ENCODE results near the gene FUZ.

Gene FUZ

DNA sequence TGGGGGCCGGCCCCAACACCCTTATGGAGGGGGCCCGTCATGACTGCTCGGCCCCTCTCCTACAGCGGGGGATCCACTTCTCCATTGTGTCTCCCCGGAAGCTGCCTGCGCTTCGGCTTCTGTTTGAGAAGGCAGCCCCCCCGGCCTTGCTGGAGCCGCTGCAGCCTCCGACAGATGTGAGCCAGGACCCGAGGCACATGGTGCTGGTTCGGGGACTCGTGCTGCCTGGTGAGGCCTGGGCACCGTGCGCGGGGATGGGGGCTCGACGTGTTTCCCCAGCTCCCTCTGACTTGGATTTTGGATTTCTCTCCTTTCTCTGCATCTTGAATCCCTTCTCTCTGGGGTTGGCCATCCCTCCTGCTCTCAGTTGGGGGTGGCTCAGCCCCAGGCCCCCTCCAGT lies 16.6 kb upstream of the FUZ start:
- TF ChIP-seq, protein P1, sequence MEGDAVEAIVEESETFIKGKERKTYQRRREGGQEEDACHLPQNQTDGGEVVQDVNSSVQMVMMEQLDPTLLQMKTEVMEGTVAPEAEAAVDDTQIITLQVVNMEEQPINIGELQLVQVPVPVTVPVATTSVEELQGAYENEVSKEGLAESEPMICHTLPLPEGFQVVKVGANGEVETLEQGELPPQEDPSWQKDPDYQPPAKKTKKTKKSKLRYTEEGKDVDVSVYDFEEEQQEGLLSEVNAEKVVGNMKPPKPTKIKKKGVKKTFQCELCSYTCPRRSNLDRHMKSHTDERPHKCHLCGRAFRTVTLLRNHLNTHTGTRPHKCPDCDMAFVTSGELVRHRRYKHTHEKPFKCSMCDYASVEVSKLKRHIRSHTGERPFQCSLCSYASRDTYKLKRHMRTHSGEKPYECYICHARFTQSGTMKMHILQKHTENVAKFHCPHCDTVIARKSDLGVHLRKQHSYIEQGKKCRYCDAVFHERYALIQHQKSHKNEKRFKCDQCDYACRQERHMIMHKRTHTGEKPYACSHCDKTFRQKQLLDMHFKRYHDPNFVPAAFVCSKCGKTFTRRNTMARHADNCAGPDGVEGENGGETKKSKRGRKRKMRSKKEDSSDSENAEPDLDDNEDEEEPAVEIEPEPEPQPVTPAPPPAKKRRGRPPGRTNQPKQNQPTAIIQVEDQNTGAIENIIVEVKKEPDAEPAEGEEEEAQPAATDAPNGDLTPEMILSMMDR (IDR thresholded peaks at IDR 0.05; ENCODE audit: low read depth, low read length): no peak
- no peak overlapping the region for H3K4me3 ChIP-seq (ENCODE audit: low read depth, low read length)

DNA sequence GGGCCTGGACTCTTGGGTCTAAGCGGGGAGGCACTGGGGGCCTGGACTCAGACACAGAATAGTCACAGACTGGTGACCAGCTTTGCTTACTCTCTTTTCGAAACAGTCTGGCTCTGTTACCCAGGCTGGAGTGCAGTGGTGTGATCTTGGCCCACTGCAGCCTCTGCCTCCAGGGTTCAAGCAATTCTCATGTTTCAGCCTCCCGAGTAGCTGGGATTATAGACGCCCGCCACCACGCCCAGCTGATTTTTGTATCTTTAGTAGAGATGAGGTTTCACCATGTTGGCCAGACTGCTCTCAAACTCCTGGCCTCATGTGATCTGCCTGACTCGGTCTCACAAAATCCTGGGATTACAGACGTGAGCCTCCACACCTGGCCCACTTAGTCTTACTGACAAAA lies 16.1 kb upstream of the FUZ start:
- TF ChIP-seq, protein P1 (IDR thresholded peaks at IDR 0.05; ENCODE audit: low read depth, low read length): no peak
- H3K4me3 ChIP-seq (ENCODE audit: low read depth, low read length): no peak overlapping the region

DNA sequence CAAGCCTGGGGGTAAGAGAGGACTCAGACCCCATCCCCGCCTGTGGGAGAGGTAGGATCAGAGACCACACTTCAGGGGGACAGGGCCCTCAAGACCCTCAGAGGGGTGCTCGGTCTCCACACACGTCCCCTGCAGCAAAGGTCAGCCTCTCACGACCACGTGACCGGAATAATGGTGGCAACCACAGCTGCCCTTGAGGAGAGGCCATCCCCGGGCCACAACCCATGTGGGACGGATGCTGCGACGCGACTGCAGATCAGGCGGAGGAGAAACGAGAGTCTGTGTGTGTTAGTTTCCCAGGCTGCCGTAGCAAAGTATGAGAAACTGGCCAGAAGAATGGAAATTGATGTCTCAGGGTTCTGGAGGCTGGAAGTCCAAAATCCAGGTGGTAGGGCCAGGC lies 13.9 kb upstream of the FUZ start:
- TF ChIP-seq, protein P1 (IDR thresholded peaks at IDR 0.05; ENCODE audit: low read depth, low read length): no peak
- no peak overlapping the region for H3K4me3 ChIP-seq (ENCODE audit: low read depth, low read length)

DNA sequence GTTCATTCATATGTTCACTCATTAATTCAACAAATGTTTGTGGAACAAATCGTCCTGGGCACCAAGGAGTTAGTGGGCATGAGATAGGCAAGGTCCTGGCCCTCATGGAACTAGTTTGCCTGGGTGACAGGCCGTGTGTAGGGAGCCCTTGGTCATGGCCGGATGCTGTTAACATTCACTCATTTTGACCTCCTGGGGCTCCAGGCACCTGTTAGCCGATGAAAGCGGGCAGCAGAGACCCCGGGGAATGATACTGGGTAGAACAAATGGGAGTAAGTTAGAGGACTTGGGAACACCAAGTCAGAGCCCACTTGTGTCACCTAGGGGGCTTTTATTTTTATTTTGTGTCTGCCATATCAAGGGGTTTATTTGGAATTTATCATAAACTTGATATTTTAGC lies 11.6 kb upstream of the FUZ start:
- TF ChIP-seq, protein P1 (IDR thresholded peaks at IDR 0.05; ENCODE audit: low read depth, low read length): no peak

DNA sequence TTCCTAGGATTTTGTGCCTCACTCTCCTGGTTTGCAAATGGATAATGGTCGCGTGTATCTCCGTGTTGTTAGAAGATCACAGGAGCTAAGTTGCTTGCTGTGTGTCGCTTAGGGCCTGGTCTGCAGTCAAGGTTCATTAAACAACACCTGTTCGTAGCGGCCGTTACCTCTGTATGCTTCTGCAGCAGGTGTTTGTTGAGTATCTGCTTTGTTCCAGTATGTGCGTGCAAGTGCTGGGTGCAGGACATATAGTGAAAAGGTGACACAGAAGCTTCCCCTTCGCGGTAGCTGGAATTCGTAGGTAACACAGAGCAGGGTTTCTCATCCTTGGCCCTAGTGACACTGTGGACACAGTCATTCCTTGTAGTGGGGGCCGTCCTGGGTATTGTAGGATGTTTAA lies 10.4 kb upstream of the FUZ start:
- TF ChIP-seq, protein P1 (IDR thresholded peaks at IDR 0.05; ENCODE audit: low read depth, low read length): no peak
- H3K4me3 ChIP-seq (ENCODE audit: low read depth, low read length): no peak overlapping the region

More for the DNA sequence above, 11.6 kb upstream of the FUZ start:
- no peak overlapping the region for H3K4me3 ChIP-seq (ENCODE audit: low read depth, low read length)

DNA sequence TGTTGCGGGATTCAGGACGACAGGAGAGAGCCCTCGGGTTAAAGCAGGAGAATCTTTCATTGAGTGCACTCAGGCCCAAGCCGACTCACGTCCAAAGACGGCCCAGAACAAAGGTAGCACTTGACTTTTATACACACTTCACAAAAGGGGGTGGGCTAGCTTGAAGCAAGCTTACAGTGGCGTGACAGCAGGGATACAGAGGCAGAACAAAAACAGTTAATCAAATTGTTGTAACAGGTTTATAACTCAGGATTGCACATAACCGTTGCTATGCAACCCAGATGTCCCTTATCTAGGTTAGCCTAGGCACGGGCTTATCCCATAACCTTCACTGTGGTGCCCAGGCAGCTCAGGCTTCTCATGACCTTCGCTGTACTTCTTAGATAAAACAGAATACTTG lies 7.0 kb upstream of the FUZ start:
- TF ChIP-seq, protein P1 (IDR thresholded peaks at IDR 0.05; ENCODE audit: low read depth, low read length): no peak
- H3K4me3 ChIP-seq (ENCODE audit: low read depth, low read length): no peak overlapping the region

DNA sequence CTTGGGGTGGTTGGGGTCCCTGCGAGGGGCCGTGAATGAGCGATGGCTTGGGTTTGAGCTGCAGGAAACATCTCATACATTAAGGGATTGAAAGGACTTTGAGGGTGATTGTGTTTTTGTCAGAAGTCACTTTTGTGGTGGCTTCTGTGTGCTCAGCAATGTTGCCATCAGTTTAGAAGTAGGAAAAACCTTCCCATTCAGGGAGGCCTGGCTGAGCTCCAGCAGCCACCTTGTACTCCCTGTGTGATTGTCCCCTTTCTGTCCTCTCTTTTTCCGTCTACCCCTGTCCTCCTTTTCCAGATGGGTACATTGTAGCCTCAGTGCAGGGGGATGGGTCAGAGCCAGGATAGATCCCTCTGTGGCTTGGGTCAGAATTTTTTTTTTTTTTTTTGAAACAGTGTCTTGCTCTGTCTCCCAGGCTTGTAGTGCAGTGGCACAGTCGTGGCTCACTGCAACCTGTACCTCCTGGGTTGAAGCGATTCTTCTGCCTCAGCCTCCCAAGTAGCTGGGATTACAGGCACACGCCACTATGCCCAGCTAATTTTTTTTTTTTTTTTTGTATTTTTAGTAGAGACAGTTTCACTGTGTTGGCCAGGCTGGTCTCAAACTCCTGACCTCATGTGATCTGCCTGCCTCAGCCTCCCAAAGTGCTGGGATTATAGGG lies 6.5 kb upstream of the FUZ start:
- H3K4me3 ChIP-seq (ENCODE audit: low read depth, low read length): peak overlapping the region; percentile 81
